ENCODE results near the gene CNTD1. TPM values are rescaled to one million over a fixed set of nuclear protein-coding genes. Genes with fewer than 3 reads are reported as not detected.
A peak's percentile ranks its signal among the peaks of the same experiment; 100 is the strongest.

CNTD1 gene
- total RNA-seq, 1 donor from 2014 or later, result not detected

DNA sequence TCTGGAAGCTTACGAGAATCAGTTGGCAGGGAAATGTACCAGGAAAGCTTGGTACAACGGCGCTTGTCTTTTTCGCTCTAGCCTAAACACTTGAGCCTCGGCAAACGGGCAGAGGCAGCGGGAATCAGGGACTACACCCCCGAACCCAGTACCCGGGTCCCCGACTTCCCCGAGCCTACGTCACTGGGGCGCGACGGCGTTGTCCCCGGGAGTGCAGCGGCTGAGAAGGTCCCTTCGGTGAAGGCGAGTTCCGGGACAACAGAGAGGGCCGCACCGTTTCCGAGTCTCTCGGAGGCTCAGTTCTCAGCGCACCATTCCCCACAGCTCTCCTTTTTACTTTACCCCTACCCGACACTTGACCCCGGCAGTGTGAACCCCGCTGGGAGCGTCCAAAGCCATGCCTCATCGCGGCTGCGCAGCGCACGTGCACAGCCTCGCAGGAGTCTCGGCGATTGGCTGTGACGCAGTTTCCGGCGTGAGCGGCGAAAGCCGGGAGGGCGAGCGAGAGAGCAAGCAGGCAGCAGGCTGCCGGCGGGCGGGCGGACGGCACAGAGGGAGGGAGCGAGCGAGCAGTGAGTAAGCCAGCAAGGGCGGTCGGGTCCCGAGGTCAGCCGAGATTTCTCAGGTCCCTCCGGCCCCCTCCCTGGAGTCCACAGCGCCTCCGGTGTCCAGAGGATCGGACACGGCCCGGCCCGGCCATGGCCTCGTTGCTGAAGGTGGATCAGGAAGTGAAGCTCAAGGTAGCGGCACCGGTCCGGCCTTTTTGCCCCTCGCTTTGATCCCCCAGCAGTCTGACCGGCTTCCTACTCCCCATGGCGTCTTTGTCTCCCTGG, 34.5 kb downstream of the CNTD1 start, which contains the start of gene PSME3:
TSS of gene PSME3 (plus strand) at position 464 of the 833 bp plus-strand sequence. CDS start at position 699, 235 bp downstream.
- intact Hi-C loops (cut with micrococcal nuclease), result no loop called here
- peak; percentile 91 for DNase-seq
- Histone ChIP-seq H3K4me1 (peaks cover 32% of the 10 kb centered on the region), H3K9me3 (replicated peaks) (no peaks in the 10 kb centered on the region), H3K27me3 (ENCODE audit: low read depth) (no peaks in the 10 kb centered on the region), H3K36me3 (peaks cover 36% of the 10 kb centered on the region), H3K27ac (replicated peaks) (peak within 1 kb of the TSS; percentile 90), H3K4me3 (peak within 1 kb of the TSS; percentile 86)
- TF ChIP-seq, protein P1, sequence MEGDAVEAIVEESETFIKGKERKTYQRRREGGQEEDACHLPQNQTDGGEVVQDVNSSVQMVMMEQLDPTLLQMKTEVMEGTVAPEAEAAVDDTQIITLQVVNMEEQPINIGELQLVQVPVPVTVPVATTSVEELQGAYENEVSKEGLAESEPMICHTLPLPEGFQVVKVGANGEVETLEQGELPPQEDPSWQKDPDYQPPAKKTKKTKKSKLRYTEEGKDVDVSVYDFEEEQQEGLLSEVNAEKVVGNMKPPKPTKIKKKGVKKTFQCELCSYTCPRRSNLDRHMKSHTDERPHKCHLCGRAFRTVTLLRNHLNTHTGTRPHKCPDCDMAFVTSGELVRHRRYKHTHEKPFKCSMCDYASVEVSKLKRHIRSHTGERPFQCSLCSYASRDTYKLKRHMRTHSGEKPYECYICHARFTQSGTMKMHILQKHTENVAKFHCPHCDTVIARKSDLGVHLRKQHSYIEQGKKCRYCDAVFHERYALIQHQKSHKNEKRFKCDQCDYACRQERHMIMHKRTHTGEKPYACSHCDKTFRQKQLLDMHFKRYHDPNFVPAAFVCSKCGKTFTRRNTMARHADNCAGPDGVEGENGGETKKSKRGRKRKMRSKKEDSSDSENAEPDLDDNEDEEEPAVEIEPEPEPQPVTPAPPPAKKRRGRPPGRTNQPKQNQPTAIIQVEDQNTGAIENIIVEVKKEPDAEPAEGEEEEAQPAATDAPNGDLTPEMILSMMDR (IDR thresholded peaks at IDR 0.05; ENCODE audit: borderline replicate concordance), result no peak

DNA sequence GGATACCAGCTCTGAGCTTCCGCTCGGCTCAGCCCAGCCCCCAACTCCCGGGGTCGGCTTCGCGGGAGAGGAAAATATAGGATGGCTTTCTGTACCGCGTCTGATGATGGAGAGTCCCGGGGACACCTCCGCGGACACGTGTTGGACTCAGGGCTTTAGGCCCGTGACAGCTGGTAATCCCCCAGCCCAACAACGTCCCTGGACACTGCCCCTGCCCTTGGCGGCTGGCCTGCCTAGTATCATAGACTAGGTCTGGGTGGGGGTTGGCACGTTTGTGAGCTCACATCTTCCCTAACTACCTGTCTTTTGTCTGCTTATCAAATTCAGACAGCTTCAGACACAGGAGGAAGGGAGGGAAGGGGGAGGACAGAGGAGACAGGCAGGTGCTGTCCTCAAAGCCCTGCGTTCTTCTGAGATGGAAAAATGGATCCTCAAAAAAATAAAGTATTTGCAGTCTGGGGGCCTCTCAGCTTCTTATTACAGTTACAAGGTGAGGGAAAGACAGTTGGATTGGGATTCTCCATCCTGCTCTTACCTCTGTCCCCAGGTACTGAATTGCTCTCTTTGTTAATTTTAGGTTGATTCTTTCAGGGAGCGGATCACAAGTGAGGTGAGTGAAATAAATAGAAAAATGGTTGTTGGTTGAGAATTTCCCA, 35.2 kb downstream of the CNTD1 start:
- Histone ChIP-seq H3K27ac (replicated peaks) (peak overlapping the region; percentile 90), H3K9me3 (replicated peaks) (no peaks in the 10 kb centered on the region), H3K27me3 (ENCODE audit: low read depth) (no peaks in the 10 kb centered on the region), H3K36me3 (peaks cover 43% of the 10 kb centered on the region), H3K4me3 (peak overlapping the region; percentile 86), H3K4me1 (peaks cover 32% of the 10 kb centered on the region)
- intact Hi-C loops (cut with micrococcal nuclease), result no loop called here
- TF ChIP-seq, protein P1 (IDR thresholded peaks at IDR 0.05; ENCODE audit: borderline replicate concordance), result no peak
- no peak for DNase-seq

DNA sequence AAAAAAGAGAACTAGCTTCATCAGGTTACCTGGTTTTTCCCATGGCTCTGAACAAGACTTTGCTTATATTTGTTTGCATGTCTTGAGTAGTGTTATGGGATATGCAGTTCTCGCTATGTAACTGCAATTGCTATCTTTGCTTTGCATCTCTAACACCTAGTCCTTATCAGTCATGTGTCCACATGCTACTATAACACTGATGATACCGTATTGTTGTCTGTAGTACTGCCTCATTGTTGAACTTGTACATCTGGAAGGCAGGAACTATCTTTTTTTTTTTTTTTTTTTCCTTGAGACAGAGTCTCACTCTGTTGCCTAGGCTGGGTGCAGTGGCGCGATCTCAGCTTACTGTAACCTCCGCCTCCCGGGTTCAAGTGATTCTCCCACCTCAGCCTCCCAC, 37.1 kb downstream of the CNTD1 start:
- Histone ChIP-seq H3K27ac (replicated peaks) (no peak overlapping the region), H3K4me3 (no peak overlapping the region), H3K4me1 (peaks cover 32% of the 10 kb centered on the region), H3K27me3 (ENCODE audit: low read depth) (no peaks in the 10 kb centered on the region), H3K36me3 (peaks cover 62% of the 10 kb centered on the region), H3K9me3 (replicated peaks) (no peaks in the 10 kb centered on the region)
- TF ChIP-seq, protein P1 (IDR thresholded peaks at IDR 0.05; ENCODE audit: borderline replicate concordance), result no peak
- no peak for DNase-seq
- intact Hi-C loops (cut with micrococcal nuclease), result no loop called here

DNA sequence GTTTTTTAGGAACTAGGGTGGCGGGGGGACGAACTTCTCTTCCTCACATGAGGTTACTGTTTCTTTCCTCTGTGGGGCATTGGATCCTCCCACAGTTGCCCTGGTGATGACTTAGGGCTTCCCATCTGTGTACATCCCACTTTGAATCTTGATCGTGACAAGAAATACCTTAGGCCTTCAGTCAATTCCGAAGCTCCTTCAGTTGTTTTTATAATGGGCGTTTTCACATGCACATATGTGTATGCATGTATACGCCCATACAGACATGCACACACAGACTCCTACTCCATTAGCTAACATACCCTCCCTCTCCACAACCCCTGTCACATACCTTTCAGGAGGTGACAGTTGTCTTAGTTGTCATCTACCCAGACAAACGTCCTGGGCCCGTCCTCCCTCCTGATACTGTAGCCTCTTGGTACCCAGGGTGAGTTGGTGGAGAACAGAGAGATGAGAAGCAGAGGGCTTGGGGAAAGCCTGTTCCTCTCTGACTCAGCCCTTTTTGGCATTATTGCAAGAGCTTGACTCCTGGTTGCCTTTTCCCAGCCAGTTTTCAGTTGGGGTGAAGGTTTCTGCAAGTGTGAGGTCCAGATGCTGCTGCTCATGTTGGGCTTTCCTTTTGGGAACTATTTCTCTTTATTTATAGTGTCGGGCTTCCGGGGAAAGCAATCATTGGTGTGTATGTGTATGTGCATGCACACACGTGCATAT, 43.5 kb downstream of the CNTD1 start:
- intact Hi-C loops (cut with micrococcal nuclease), result loop anchor here (2.0 kb wide), 1 partner anchor 89 kb away; no protein-coding TSS in a partner anchor

More for the DNA sequence above, 43.5 kb downstream of the CNTD1 start:
- H3K4me3 ChIP-seq, result no peak overlapping the region
- DNase-seq, result no peak
- H3K36me3 ChIP-seq, result peaks cover 85% of the 10 kb centered on the region
- H3K27ac ChIP-seq (replicated peaks), result no peak overlapping the region
- peaks cover 19% of the 10 kb centered on the region for H3K4me1 ChIP-seq
- H3K9me3 ChIP-seq (replicated peaks), result no peaks in the 10 kb centered on the region
- no peaks in the 10 kb centered on the region for H3K27me3 ChIP-seq (ENCODE audit: low read depth)
- TF ChIP-seq, protein P1 (IDR thresholded peaks at IDR 0.05; ENCODE audit: borderline replicate concordance), result no peak

Data from left ventricle myocardium inferior (tissue), 1 donor.